Measurements from ENCODE around the gene DNAH8.

GRCh38 chr6:39065561-39065960, 350.4 kb downstream of the DNAH8 start:
- TF ChIP-seq EP300 (IDR thresholded peaks at IDR 0.05): no peak
- TF ChIP-seq CTCF (IDR thresholded peaks at IDR 0.05): no peak
- TF ChIP-seq POLR2A (IDR thresholded peaks at IDR 0.05): no peak
- no peak for TF ChIP-seq POLR2AphosphoS5 (IDR thresholded peaks at IDR 0.05)

All from sigmoid colon (tissue), 4 donors.